Measurements from ENCODE around the gene HMGB1. TPM values are rescaled to one million over a fixed set of nuclear protein-coding genes. Genes with fewer than 3 reads are reported as not detected.
A peak's percentile ranks its signal among the peaks of the same experiment; 100 is the strongest.
"Not testable (repeated sequence)": the region's sequence is repeated elsewhere in the genome, so short reads cannot be mapped to it uniquely, and the experiment has no call there.

The HMGB1 gene
- total RNA-seq, 3 donors from 2014 or later (not counting 1 experiment from before 2014, with no cell fraction given) = 397 to 449 (median 409) TPM

- peaks cover 10% of the 10 kb centered on the region for H3K4me1 ChIP-seq (ENCODE audit: control insufficient read depth, insufficient read depth, low read length)
- no peak overlapping the region for H3K27ac ChIP-seq (ENCODE audit: low read length)
- H3K36me3 ChIP-seq (ENCODE audit: control insufficient read depth, insufficient read depth, low read length) = no peaks in the 10 kb centered on the region
- no peak for DNase-seq
- no peaks in the 10 kb centered on the region for H3K27me3 ChIP-seq (ENCODE audit: control insufficient read depth, insufficient read depth, low read length)
- no peaks in the 10 kb centered on the region for H3K9me3 ChIP-seq (ENCODE audit: control insufficient read depth, insufficient read depth, low read length)
- H3K9me3 Mint-ChIP-seq = no peaks in the 10 kb centered on the region
- WGBS (ENCODE audit: insufficient coverage) = 97% methylated on average over 2 of the region's 2 CpGs
- H3K4me1 Mint-ChIP-seq = peaks cover 11 to 13% of the 10 kb centered on the region in 2 donors
- H3K4me3 ChIP-seq (ENCODE audit: low read length) = no peak overlapping the region
- no peak overlapping the region for H3K4me3 Mint-ChIP-seq
- no peaks in the 10 kb centered on the region for H3K36me3 Mint-ChIP-seq
- no peak overlapping the region for H3K27ac Mint-ChIP-seq
- ATAC-seq = no peak
- TF ChIP-seq CTCF (IDR thresholded peaks at IDR 0.05) = no peak
- intact Hi-C loops (cut with micrococcal nuclease) = no loop called here
- peaks cover 0 to 2% of the 10 kb centered on the region in 2 donors for H3K27me3 Mint-ChIP-seq (ENCODE audit: low read depth in 2 of 2)
Measured at GRCh38 chr13:30450066-30450465, 15.7 kb downstream of the HMGB1 start.

GRCh38 chr13:30448441-30448840 lies 17.3 kb downstream of the HMGB1 start:
- no peak overlapping the region for H3K27ac Mint-ChIP-seq

GRCh38 chr13:30446126-30446500 lies 19.6 kb downstream of the HMGB1 start:
- Mint-ChIP-seq H3K27ac (peak overlapping the region in 1 of 2 donors; percentile 36), H3K4me3 (peak overlapping the region; percentile 13), H3K4me1 (peaks cover 14 to 15% of the 10 kb centered on the region in 2 donors), H3K9me3 (no peaks in the 10 kb centered on the region), H3K27me3 (ENCODE audit: low read depth in 2 of 2) (peaks cover 0 to 3% of the 10 kb centered on the region in 2 donors), H3K36me3 (no peaks in the 10 kb centered on the region)
- peaks cover 12% of the 10 kb centered on the region for H3K4me1 ChIP-seq (ENCODE audit: control insufficient read depth, insufficient read depth, low read length)
- 53% methylated on average over 6 of the region's 7 CpGs for WGBS (ENCODE audit: insufficient coverage)
- intact Hi-C loops (cut with micrococcal nuclease) = no loop called here
- no peak for TF ChIP-seq CTCF (IDR thresholded peaks at IDR 0.05)
- DNase-seq (no peak), ATAC-seq (peak in 1 of 3 donors; percentile 10)
- H3K27ac ChIP-seq (ENCODE audit: low read length) = no peak overlapping the region
- no peaks in the 10 kb centered on the region for H3K27me3 ChIP-seq (ENCODE audit: control insufficient read depth, insufficient read depth, low read length)
- no peaks in the 10 kb centered on the region for H3K9me3 ChIP-seq (ENCODE audit: control insufficient read depth, insufficient read depth, low read length)
- H3K36me3 ChIP-seq (ENCODE audit: control insufficient read depth, insufficient read depth, low read length) = no peaks in the 10 kb centered on the region
- peak overlapping the region; percentile 23 for H3K4me3 ChIP-seq (ENCODE audit: low read length)

More at GRCh38 chr13:30448441-30448840, 17.3 kb downstream of the HMGB1 start:
- WGBS (ENCODE audit: insufficient coverage) = 92% methylated on average over 4 of the region's 4 CpGs
- Histone ChIP-seq H3K9me3 (ENCODE audit: control insufficient read depth, insufficient read depth, low read length) (no peaks in the 10 kb centered on the region), H3K27me3 (ENCODE audit: control insufficient read depth, insufficient read depth, low read length) (no peaks in the 10 kb centered on the region), H3K4me1 (ENCODE audit: control insufficient read depth, insufficient read depth, low read length) (peaks cover 12% of the 10 kb centered on the region), H3K27ac (ENCODE audit: low read length) (no peak overlapping the region), H3K36me3 (ENCODE audit: control insufficient read depth, insufficient read depth, low read length) (no peaks in the 10 kb centered on the region), H3K4me3 (ENCODE audit: low read length) (no peak overlapping the region)
- Mint-ChIP-seq H3K4me1 (peaks cover 11 to 12% of the 10 kb centered on the region in 2 donors), H3K36me3 (no peaks in the 10 kb centered on the region), H3K4me3 (no peak overlapping the region), H3K9me3 (no peaks in the 10 kb centered on the region), H3K27me3 (ENCODE audit: low read depth in 2 of 2) (peaks cover 0 to 3% of the 10 kb centered on the region in 2 donors)
- TF ChIP-seq CTCF (IDR thresholded peaks at IDR 0.05) = no peak
- ATAC-seq (no peak), DNase-seq (no peak)
- intact Hi-C loops (cut with micrococcal nuclease) = no loop called here

GRCh38 chr13:30443957-30444404 lies 21.8 kb downstream of the HMGB1 start:
- no peak for ATAC-seq
- Histone ChIP-seq H3K36me3 (ENCODE audit: control insufficient read depth, insufficient read depth, low read length) (no peaks in the 10 kb centered on the region), H3K27ac (ENCODE audit: low read length) (peak overlapping the region; percentile 32), H3K27me3 (ENCODE audit: control insufficient read depth, insufficient read depth, low read length) (no peaks in the 10 kb centered on the region), H3K4me1 (ENCODE audit: control insufficient read depth, insufficient read depth, low read length) (peaks cover 12% of the 10 kb centered on the region), H3K4me3 (ENCODE audit: low read length) (no peak overlapping the region), H3K9me3 (ENCODE audit: control insufficient read depth, insufficient read depth, low read length) (no peaks in the 10 kb centered on the region)
- Mint-ChIP-seq H3K36me3 (no peaks in the 10 kb centered on the region), H3K9me3 (no peaks in the 10 kb centered on the region), H3K27ac (no peak overlapping the region), H3K4me1 (peaks cover 16 to 17% of the 10 kb centered on the region in 2 donors), H3K27me3 (ENCODE audit: low read depth in 2 of 2) (peaks cover 0 to 3% of the 10 kb centered on the region in 2 donors), H3K4me3 (no peak overlapping the region)
- WGBS (ENCODE audit: insufficient coverage) = 80% methylated on average over 12 of the region's 12 CpGs
- TF ChIP-seq CTCF (IDR thresholded peaks at IDR 0.05) = no peak
- DNase-seq = no peak
- intact Hi-C loops (cut with micrococcal nuclease) = no loop called here

GRCh38 chr13:30443491-30443890 lies 22.2 kb downstream of the HMGB1 start:
- WGBS (ENCODE audit: insufficient coverage) = 60% methylated on average over 2 of the region's 3 CpGs
- intact Hi-C loops (cut with micrococcal nuclease) = not testable (repeated sequence)

More at GRCh38 chr13:30443491-30443890, 22.2 kb downstream of the HMGB1 start:
- peaks cover 16 to 17% of the 10 kb centered on the region in 2 donors for H3K4me1 Mint-ChIP-seq
- ATAC-seq; H3K4me3 ChIP-seq (ENCODE audit: low read length); H3K27me3 ChIP-seq (ENCODE audit: control insufficient read depth, insufficient read depth, low read length); H3K27ac ChIP-seq (ENCODE audit: low read length); H3K36me3 ChIP-seq (ENCODE audit: control insufficient read depth, insufficient read depth, low read length); H3K9me3 ChIP-seq (ENCODE audit: control insufficient read depth, insufficient read depth, low read length); H3K4me3 Mint-ChIP-seq; DNase-seq; H3K27ac Mint-ChIP-seq; H3K36me3 Mint-ChIP-seq; H3K9me3 Mint-ChIP-seq; H3K27me3 Mint-ChIP-seq (ENCODE audit: low read depth in 2 of 2): not testable (repeated sequence)
- peaks cover 12% of the 10 kb centered on the region for H3K4me1 ChIP-seq (ENCODE audit: control insufficient read depth, insufficient read depth, low read length)
